HG02852 (cell line): ENCODE measurements around the gene KLF13.
A peak's percentile ranks its signal among the peaks of the same experiment; 100 is the strongest.

Experiments used
- ATAC-seq: cut with Tn5 transposase; IDR thresholded peaks from one replicate; pipeline ENCODE4 v1.9.1; 2021; ENCODE audit warnings: mild to moderate bottlenecking, moderate library complexity; ENCODE audit not compliant: unreplicated experiment

KLF13 gene

DNA sequence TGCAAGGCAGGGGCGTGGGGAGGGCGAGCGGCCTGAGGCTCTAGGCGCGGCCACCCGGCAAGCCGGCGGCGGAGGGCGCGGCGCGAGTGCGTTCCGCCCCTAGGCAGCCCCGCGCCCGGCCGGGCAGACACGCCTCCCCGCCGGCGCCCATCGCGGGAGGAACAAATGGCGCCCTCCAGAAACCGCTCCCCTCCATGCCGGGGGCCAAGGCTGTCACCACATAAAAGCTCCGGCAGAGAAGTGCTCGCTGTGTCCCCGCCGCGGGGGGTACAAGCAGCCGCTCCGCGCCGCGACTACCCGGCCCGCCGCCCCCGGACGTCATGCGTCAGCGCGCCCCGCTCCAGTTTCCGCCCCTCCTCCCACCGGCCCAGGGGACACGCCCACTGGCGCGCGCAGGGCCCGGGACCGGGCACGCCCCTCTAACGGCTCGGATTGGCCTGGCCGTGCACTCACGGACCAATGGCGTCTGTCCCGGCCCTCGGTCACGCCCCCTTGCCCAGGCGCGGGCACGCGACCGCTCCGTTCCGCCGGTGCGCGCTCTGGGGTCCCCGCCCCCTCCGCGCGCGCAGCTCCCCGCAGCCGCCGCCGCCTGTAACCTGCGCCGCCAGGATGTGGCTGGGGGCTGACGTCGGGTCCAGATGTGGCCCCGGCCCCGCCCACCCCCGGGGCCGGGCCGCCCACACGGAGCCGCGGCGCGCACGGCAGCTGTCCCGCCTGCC, at the start of gene KLF13:
Gene KLF13 (plus strand): TSS at position 680 of the 719 bp plus-strand sequence. CDS start 378 bp downstream, outside the sequence.
- peak; percentile 59 for ATAC-seq

DNA sequence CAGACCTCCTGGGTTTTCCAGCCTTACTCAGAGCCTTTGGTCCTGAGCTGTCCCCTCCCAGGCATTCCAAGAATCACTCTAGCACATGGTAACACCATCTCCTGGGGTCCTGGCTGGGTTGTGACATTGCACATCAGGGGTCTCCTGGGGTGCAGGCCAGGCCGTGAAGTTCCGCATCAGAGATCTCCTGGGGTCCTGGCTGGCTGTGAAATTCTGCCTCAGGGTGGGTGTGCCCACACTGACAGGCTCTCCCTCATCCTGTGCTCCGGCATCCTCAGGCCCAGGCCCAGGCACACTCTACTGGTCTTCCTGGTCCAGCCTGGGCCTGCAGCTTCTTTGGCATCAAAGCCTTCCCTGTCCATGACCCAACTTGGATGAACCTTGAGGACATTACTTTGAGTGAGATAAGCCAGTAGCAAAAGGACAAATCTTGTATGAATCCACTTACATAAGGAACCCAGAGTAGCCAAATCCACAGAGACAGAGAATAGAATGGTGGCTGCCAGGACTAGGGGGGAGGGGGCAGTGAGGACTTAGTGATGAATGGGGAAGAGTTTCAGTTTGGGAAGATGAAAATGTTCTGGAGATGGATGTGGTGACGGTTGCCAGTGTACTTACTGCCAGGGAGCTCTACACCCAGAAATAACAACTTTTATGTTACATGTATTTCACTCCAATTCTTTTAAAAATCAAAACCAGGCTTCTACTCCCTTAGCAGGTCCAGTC, 49.1 kb upstream of the KLF13 start:
- ATAC-seq, result no peak

DNA sequence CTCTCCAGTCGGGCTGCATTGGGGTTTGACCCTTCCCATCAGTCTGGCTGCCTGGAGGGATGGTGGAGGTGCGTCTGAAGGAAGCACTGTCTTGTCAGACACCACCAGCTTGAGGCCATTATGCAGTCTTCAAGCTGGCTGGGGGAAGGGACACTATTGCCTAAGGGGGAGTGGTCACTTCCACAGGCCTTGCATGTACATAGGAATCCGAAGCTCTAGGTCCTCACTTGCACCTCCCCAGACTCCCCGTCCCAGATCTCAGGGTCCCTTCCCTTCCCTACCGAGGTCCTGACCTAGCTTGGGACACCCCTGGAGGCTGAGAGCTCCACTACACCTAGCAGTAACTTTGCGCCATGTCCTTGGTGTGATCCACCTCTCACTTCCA, 48.6 kb upstream of the KLF13 start:
- no peak for ATAC-seq

DNA sequence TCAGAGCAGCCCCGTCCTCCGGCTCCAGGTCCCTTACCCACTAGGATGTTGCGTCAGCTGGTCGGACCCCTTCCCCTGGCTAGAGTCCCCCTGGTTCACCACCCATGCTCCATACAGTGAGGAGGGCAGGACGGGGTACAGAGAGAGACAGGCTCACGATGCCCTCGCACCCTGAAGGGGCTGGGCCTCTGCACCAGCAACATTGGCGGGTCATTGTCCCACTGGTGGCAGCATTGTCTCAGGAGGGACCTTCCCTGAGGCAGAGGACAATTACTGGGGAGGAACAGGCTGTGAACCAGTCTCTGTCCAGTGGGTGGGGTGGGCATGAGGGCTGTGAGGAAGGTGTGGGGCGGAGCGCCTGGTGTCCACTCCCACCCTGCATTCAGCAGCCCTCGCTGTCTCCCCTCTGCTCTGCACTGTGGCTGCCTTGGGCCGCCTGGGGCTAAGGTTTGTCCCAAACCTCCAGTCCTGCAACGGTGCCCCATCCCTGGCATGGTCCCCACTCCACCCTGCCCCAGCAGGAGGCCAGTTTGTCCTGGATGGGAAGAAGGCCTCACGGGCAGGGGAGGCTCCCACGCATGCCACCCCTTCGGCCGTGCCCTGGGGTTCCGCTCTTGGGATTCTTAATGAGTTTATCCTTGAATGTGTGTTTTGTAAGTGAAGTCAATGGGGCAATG, 48.0 kb upstream of the KLF13 start:
- no peak for ATAC-seq

DNA sequence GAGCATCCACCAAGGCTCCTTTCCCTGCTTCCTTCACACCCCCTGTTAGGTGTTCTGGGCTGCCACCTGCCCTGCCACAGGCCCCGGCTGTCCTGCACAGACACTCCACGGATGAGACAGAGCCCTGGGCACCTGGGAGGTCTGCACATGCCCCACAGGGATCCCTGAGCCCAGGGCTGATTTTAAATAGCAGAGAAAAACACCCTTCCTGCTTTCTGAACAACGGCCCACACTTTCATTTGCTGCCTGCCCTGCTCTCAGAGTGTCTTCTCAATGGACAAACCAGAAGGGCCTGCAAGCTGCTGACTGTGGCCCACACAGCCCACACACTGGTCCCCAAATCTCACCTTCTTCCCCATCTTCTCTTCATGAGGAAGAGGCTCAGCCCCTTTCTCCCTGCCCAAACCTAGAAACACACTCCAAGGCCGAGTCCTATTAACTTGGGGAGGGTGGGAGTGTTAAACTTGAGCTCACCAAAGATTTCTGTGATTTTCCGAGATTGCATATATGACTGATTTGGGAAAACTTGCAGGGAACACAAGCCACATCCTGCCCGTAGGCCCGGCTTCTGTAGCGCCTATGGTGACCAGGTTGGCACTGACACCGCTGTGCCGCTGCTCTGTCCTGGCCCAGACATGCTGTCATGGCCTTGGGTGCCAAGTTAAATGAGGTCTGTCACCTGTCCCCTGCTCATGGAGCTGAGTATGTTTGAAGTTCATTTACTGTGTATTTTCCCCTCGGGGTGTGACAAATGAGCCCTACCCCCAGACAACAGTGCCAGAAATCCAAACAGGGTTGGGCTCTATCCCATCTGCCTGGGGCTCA, 47.2 kb upstream of the KLF13 start:
- ATAC-seq, result no peak

DNA sequence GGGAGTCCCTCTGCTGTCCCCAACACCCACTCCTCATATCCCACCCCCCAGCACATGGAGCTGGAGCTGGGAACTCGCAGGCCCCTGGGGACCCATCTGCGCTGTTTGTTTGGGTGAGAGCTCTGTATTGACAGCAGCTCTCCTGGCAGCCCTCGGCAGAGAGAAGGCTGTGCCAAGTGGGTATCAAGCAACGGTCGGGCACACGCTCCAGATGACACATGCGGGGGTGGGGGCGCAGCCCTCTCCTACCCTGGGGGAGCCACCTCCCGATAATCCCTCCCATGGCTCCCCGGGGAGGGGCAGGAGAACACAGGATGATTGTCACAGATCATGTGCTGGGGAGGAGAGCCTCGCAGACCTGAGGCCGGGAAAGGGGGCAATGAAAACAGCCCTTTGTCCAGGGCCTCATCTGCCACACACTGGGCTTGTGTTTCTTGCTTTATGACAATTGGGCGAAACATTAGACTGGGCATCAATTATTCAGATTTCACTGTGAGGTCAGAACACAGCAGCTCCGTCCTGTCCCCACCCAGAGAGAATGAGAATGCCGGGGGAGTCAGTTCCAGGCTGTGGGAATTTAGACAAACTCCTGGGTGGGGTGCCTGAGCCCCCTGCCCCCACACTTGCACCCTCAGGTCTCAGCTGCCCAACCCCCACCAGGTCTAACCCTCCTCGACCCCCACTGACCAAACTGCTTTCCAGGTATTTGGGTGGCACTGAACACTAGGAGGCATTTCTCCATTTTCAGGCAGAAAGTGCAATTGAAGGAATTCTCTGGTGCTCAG, 46.4 kb upstream of the KLF13 start:
- ATAC-seq, result no peak

DNA sequence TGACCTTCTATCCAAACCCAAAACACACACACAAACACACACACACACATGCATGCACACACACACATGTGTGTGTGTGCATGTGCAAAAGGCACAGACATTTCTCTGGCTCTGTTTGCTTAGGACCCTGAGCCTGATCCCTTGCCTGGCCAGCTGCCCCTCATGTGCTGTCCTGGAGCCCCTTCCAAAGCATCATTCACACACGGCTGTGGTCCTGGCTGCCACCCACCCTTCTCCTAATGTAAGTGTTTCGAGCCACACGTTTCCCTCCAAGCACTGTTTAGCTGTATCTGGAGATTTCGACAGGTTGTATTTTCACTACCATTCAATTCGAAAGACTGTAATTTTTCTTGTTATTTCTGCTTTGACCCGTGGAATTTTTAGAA, 45.8 kb upstream of the KLF13 start:
- no peak for ATAC-seq

DNA sequence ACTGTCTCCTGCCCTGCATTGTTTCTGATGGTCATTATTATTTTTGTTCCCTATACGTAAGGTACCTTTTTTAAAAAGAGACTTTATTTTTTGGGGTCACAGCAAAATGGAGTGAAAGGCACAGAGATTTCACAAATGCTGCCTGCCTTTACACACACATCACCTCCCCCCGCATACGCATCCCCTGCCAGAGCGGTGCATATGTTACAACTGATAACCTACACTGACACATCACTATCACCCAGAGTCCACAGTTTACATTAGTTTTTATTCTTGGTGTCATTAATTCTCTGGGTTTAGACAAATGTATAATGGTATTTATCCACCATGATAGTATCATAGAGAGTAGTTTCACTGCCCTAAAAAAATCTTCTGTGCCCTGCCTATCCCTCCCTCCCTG, 43.6 kb upstream of the KLF13 start:
- ATAC-seq, result no peak

DNA sequence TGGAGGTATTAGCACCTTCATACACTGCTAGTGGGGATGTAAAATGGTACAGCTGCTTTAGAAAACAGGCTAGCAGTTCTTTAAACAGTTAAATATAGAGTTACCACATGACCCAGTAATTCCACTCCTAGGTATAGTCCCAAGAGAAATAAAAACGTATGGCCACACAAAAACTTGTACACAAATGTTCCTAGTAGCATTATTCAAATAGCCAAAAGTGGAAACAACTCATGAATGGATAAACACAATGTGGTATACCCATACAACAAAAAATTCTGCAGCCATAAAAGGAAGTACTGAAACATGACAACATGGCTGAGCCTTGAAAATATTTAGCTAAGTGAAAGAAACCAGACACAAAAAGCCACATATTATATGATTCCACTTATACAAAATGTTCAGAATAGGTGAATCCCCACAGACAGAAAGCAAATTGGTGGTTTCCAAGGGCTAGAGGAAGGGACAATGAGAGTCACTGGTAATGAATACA, 40.8 kb upstream of the KLF13 start:
- ATAC-seq, result peak; percentile 72

DNA sequence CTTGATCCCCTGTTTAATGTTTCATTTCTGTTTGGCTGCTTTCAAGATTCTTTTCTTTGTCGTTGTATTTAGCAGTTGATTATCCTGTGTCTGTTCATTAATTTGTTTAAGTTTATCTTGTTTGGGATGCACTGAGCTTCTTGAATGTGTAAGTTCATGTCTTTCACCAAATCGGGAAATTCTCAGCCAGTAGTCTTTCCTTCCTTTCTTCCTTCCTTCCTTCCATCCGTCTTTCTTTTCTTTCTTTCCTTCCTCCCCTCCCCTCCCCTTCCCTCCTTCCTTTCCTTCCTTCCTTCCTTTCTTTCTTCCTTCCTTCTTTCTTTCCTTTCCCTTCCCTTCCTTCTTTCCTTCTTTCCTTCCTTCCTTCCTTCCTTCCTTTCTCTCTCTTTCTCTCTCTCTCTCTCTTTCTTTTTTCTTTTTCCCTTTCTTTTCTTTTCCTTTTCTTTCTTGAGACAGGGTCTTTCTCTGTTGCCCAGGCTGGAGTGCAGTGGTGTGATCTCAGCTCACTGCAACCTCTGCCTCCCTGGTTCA, 35.5 kb upstream of the KLF13 start:
- no peak for ATAC-seq

DNA sequence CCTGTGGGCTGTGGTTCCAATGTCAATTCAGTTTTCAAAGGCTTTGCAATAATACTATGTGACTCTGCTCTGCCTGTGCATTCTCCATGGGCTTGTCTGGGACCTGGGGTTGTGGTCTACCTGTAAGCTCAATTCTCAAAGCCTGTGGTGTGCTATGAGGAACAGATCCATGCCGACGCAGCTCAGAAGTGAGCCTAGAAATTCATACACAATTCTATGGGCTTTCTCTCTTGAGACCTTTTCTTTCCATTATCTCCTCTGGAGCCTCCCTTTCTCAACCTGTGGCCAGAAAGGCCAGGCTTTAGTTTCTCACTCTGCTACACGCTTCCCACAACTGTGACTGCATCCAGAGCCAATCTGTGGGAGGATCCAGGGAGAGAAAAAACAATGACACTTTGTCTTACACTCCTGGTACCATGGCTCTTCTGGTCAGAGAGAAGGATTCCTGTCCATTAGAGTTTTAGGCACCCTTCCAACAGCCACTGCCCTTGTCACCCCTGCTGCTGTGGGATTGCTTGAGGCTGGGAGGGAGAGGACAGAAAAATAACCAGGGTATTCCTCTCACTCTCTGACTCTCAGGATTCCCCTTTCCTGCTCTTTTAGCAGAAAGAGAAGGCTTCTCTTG, 34.1 kb upstream of the KLF13 start:
- no peak for ATAC-seq

DNA sequence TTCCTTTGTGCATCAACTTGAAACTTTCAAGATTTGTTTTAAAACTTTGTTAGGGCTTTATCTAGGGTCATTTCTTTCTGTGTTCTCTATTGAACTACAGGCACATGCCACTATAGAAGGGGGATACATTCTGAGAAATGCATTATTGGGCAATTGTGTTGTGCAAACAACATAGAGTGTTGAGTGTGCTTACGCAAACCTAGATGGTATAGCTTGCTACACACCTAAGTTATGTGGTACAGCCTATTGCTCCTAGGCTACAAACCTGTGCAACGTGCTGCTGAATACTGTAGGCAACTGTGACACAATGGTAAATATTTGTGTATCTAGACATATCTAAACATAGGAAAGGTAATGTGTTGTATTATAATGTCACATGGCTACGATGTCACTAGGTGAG, 33.0 kb upstream of the KLF13 start:
- ATAC-seq, result no peak

DNA sequence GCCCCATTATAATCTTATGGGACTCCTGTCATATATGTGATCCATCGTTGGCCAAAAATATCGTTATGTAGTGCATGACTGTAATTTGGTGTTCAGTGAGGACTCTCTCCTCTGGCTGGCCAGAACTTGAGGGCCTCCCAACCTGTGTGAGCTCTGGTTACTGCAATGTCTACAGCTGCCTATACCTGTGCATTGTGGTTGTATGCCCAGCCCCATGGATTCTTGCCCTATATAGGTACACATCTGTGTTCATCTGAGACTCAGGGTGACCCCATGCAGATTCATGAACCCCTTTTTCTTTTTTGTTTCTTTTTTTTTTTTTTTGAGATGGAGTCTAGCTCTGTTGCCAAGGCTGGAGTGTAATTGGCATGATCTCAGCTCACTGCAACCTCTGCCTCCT, 32.6 kb upstream of the KLF13 start:
- ATAC-seq, result no peak

DNA sequence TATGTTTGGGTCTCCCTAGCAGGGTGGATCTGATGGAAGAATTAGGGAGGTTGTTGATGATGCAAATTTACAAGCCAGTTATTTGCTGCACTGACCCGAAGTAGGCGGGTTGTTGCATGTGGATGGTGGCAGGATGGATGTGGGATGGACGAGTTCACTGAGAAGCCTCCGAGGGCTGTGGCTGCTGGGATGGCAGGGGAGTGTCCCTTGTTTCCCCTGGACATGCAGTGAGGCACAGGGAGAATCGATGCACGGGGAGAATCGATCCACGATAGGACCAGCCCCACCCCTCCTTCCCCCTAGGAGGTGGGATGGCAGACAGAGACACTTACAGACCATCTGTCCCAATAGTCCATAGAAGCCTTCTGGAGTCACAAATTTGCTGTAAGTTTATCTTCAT, 31.0 kb upstream of the KLF13 start:
- ATAC-seq, result no peak

DNA sequence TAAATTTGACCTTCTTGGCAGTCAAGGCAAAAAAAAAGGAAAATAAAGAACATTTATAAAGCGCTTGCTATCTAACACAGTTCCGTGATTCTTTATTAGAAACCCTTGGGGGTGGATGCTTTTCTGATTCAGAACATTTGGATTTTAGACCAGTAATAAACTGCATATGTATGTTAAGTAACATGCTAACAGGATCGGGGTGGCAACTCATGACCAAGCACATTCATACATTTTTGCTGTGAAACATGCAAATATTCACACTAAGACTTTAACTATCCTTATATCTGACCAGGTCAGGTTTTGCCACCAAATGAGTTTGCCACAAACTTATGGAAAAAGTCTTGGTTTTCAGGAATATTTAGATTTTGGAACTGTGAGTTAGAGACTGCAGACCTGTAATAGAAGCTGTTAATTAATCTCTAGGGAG, 30.4 kb upstream of the KLF13 start:
- no peak for ATAC-seq

DNA sequence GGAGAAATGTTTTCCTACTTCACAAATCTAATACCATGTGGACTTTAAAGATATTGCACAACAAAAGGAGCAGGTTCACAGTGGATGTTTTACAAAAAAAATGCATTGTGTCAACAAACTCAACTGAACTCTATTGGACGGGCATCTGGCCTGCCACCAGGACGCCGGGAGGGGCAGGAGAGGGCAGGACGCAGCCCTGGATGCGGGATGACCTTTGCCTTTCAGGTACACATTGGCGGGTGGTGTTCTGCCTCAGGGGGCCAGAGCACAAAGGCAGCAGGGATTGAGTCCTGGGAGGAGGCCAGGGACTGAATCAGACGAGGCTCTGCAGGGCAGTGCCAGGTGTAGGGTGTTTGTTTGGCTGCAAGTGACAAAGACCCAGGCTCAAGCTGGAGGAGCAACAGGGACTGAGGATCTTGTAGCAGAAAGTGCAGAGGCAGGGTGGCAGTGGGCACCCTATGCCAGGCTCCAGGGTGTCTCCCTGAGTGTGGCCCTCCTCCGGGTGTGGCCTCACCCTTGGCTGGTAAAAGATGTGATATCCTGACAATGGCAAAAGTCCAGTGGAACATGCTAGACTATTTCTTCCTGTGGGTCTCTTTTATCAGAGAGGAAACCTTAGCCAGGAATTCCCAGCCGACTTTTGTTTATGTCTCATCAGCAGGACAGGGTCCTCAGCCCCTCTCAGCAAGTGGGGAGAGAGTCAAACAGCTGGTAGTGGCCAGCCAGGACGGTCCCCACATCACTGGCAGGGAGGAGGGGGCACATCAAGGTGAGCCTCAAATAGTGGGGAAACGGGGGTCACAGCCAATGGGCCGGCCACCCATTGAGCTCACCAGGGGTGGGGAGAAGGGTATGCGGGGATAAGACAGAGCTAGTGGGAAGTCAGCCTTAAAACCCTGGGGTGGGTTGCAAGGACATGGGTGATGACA, 29.7 kb upstream of the KLF13 start:
- ATAC-seq, result no peak

DNA sequence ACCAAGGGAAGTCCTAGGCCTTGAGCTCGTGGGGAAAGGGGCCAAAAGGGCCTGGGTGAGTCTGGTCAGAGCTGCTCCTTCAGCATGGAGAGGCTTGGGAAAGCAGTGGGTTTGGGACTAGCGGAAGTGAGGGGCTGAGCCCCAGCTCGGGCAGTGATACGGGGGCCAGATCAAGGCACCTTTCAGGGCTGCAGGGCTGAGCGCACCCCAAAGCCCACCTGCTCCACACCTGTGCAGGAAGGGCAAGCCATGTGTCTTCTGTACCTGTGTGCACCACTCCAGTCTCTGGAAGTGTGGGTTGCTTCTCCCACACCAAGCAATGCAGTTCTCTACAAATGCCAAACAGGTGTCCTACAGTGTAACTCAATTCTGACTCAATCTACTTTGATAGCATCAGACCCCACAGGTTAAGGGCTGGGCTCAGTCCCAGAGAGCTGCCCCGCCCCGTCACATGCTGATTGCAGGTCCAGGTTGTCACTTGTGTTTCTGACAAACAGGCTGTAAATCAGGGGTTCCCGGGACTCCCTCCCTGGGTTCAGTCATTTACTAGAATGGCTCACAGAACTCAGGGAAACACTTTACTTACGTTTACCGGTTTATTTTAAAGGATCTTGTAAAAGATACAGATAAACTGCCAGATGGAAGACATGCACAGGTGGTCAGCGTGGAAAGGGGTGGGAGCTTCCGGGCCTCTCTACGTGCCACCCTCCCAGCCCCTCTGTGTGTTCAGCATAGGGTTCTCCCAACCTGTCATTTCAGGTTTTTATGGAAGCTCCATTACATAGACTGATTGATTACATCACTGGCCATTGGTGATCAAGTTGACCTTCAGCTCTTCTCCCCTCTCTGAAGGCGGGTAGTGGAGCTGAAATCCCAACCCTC, 28.8 kb upstream of the KLF13 start:
- ATAC-seq, result no peak
